Measurements from ENCODE around the gene DEPP1. TPM values are rescaled to one million over a fixed set of nuclear protein-coding genes. Genes with fewer than 3 reads are reported as not detected.
A peak's percentile ranks its signal among the peaks of the same experiment; 100 is the strongest.

DEPP1 gene
- total and polyA plus RNA-seq, 2 of the 13 experiments (the other 11 are each of a cell fraction or from before 2014, with no cell fraction given): 14.8 to 270 TPM

DNA sequence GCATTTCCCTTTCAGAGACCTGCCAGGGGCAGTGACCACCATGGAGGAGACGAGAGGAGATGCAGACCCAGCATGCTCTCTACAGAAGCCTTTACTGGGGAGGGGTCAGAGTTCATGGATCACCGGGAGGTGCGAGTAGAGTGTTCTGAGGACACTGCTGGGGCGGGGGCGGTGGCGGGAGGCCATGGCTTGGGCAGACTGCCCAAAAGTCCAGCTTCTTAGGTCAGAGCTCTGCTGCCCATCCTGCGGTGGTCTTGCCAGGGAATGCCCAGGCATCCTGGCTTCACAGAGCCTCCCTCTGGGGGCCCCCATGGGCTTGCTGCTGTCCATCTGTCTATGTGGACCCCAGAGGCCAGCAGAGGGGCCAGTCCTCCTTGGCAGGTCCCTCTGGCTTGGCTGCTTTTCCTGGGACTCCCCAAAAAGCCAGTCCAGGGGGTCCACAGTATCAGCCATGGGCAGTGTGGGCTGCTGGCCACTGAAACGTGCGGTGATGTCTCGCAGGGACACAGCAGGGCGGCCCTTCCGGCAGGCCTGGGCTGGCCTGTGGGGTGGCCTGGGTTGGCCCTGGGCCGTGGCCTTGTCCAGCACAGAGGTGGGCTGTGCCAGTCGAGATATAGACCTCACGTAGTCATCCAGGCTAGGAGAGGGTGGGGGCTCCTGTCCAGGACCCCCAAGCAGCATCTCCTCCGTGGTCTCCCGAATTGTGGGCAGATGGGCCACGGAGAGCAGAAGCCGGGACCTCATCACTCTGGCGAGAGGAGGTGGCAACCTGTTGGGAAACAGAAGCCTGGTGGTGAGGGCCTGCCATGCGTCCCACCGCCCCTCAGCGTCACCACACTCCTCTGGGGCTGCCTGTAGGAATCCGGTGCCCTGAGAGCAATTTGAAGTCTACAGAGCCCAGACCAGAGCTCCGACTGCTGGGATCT lies 1.1 kb downstream of the DEPP1 start (continued):
- TF ChIP-seq, protein P1, sequence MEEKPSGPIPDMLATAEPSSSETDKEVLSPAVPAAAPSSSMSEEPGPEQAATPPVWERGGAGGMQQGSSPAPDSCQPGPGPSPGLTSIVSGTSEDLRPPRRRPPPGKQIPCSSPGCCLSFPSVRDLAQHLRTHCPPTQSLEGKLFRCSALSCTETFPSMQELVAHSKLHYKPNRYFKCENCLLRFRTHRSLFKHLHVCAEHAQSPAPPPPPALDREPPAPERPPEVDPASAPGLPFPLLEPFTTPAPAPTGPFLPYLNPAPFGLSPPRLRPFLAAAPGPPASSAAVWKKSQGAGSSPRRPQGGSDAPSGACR (CRISPR knock-in tag; IDR thresholded peaks at IDR 0.05): 0 out of 2 replicates have a peak, but pooled peaks have one; percentile 12
- TF ChIP-seq NFRKB (IDR thresholded peaks at IDR 0.05) (no peak), SAFB2 (CRISPR knock-in tag; IDR thresholded peaks at IDR 0.05; ENCODE audit: borderline replicate concordance, low read depth) (no peak), ADNP (CRISPR knock-in tag; IDR thresholded peaks at IDR 0.05) (no peak), ELF3 (CRISPR knock-in tag; IDR thresholded peaks at IDR 0.05) (no peak), SP4 (CRISPR knock-in tag; IDR thresholded peaks at IDR 0.05) (no peak; the same call in 1 of the 2 replicates), ZHX2 (IDR thresholded peaks at IDR 0.05; ENCODE audit: low read depth) (no peak), ZHX2 (CRISPR knock-in tag; IDR thresholded peaks at IDR 0.05; ENCODE audit: borderline replicate concordance) (no peak), ZNF724P (CRISPR knock-in tag; IDR thresholded peaks at IDR 0.05; ENCODE audit: borderline replicate concordance) (peak; percentile 89), ZNF670 (CRISPR knock-in tag; IDR thresholded peaks at IDR 0.05; ENCODE audit: borderline replicate concordance) (peak; percentile 84), ZNF253 (CRISPR knock-in tag; IDR thresholded peaks at IDR 0.05; ENCODE audit: borderline replicate concordance) (no peak), ZNF138 (CRISPR knock-in tag; IDR thresholded peaks at IDR 0.05; ENCODE audit: low read depth) (peak; percentile 83; the same call in 1 of the 2 replicates), FOXA3 (CRISPR knock-in tag; IDR thresholded peaks at IDR 0.05) (0 out of 2 replicates have a peak, but pooled peaks have one; percentile 9), ZNF891 (CRISPR knock-in tag; IDR thresholded peaks at IDR 0.05) (peak; percentile 58), TBL1XR1 (IDR thresholded peaks at IDR 0.05; ENCODE audit: borderline replicate concordance, low read length, partially characterized antibody) (no peak)
- TF ChIP-seq, protein P2, sequence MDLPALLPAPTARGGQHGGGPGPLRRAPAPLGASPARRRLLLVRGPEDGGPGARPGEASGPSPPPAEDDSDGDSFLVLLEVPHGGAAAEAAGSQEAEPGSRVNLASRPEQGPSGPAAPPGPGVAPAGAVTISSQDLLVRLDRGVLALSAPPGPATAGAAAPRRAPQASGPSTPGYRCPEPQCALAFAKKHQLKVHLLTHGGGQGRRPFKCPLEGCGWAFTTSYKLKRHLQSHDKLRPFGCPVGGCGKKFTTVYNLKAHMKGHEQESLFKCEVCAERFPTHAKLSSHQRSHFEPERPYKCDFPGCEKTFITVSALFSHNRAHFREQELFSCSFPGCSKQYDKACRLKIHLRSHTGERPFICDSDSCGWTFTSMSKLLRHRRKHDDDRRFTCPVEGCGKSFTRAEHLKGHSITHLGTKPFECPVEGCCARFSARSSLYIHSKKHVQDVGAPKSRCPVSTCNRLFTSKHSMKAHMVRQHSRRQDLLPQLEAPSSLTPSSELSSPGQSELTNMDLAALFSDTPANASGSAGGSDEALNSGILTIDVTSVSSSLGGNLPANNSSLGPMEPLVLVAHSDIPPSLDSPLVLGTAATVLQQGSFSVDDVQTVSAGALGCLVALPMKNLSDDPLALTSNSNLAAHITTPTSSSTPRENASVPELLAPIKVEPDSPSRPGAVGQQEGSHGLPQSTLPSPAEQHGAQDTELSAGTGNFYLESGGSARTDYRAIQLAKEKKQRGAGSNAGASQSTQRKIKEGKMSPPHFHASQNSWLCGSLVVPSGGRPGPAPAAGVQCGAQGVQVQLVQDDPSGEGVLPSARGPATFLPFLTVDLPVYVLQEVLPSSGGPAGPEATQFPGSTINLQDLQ (CRISPR knock-in tag; IDR thresholded peaks at IDR 0.05): no peak
- TF ChIP-seq, protein P3, sequence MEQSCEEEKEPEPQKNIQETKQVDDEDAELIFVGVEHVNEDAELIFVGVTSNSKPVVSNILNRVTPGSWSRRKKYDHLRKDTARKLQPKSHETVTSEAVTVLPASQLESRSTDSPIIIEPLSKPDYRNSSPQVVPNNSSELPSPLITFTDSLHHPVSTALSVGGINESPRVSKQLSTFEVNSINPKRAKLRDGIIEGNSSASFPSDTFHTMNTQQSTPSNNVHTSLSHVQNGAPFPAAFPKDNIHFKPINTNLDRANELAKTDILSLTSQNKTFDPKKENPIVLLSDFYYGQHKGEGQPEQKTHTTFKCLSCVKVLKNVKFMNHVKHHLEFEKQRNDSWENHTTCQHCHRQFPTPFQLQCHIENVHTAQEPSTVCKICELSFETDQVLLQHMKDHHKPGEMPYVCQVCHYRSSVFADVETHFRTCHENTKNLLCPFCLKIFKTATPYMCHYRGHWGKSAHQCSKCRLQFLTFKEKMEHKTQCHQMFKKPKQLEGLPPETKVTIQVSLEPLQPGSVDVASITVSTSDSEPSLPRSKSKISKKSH (CRISPR knock-in tag; IDR thresholded peaks at IDR 0.05; ENCODE audit: borderline replicate concordance): peak; percentile 32; the same call in 1 of the 2 replicates
